KMS-11 (cell line): ENCODE measurements around the gene CD8B.
"Not testable (repeated sequence)": the region's sequence is repeated elsewhere in the genome, so short reads cannot be mapped to it uniquely, and the experiment has no call there.

Experiments
- H2AFZ ChIP-seq: fragments of 200-600 bp; sonication (generic); 2 replicates; pipeline ENCODE4 v1.6.1; 2016; ENCODE audit warnings: antibody characterized with exemption, mixed run types, low read depth
- H3K27ac ChIP-seq: fragments of 200-600 bp; sonication (generic); 2 replicates; pipeline ENCODE4 v1.6.1; 2016; ENCODE audit warnings: mild to moderate bottlenecking, mixed run types
- H3K27me3 ChIP-seq: fragments of 200-600 bp; sonication (generic); 2 replicates; pipeline ENCODE4 v1.6.1; 2017; ENCODE audit warnings: mild to moderate bottlenecking, low read depth, mixed run types, moderate library complexity; ENCODE audit not compliant: insufficient read depth
- H3K36me3 ChIP-seq: fragments of 200-600 bp; sonication (generic); 2 replicates; pipeline ENCODE4 v1.6.1; 2017; ENCODE audit warnings: mild to moderate bottlenecking, mixed run types; ENCODE audit not compliant: insufficient read depth
- H3K4me1 ChIP-seq: fragments of 200-600 bp; sonication (generic); 2 replicates; pipeline ENCODE4 v1.6.1; 2016; ENCODE audit warnings: mild to moderate bottlenecking, low read depth, mixed run types; ENCODE audit not compliant: poor library complexity, severe bottlenecking
- H3K4me2 ChIP-seq: fragments of 200-600 bp; sonication (generic); 2 replicates; pipeline ENCODE4 v1.7.0; 2016; ENCODE audit warnings: mild to moderate bottlenecking, mixed run types
- H3K4me3 ChIP-seq: fragments of 200-600 bp; sonication (generic); IDR thresholded peaks from 2 replicates; pipeline ENCODE4 v1.6.1; 2017; ENCODE audit warnings: low read depth, low read length, mixed read lengths; ENCODE audit not compliant: insufficient read depth
- H3K79me2 ChIP-seq: fragments of 200-600 bp; sonication (generic); 2 replicates; pipeline ENCODE4 v1.6.1; 2016; ENCODE audit warnings: low read depth, mixed run types; ENCODE audit not compliant: insufficient read depth
- H3K9ac ChIP-seq: fragments of 200-600 bp; sonication (generic); 2 replicates; pipeline ENCODE4 v1.6.1; 2016; ENCODE audit warnings: mild to moderate bottlenecking, mixed run types
- H4K20me1 ChIP-seq: fragments of 200-600 bp; sonication (generic); 2 replicates; pipeline ENCODE4 v1.6.1; 2016; ENCODE audit warnings: mild to moderate bottlenecking, mixed run types; ENCODE audit not compliant: insufficient read depth

The CD8B gene

DNA sequence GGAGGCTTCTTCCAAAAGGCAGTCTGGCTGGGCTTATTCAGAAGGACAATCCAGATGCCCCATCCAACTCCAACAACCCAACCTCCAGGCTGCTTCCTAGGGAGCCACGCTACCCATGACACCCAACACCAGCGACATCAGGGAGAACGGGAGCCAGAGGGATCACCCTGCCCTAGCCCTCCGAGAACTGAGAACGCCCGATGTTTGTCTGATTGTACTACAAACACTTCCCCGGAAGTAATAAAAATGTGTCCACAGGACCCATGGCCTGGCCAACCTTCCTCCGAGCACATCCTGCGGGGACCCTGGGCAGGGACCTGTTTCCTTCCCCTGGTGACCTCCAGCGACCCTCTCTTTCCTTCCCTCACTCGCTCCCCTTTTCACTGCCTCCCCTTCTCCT, 511 bp downstream of the CD8B start:
- not testable (repeated sequence) for H3K4me1 ChIP-seq, H4K20me1 ChIP-seq, H3K27ac ChIP-seq, H3K27me3 ChIP-seq, H3K36me3 ChIP-seq, H3K79me2 ChIP-seq, H3K4me2 ChIP-seq, H2AFZ ChIP-seq, H3K9ac ChIP-seq, H3K4me3 ChIP-seq

DNA sequence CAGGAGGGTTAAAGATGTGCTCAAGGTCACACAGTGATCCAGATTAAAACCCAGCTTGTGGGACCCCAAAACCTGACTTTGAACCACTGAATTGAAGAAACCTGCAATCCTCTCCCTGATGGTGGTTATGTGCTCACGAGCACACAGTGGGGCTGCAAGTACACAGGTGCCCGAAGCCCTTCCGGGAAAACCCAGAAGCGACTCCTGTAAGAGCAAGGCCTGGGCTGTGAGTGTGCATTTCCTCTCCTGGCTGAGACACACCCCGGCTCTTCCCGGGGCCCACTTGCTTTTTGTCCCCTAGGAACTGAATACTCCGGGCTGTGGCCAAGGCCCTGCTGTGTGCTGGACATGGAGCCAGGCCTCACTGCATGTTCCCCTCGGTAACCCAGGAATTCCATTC, 1.1 kb downstream of the CD8B start:
- not testable (repeated sequence) for H3K4me1 ChIP-seq, H3K27me3 ChIP-seq, H4K20me1 ChIP-seq, H3K9ac ChIP-seq, H3K79me2 ChIP-seq, H3K36me3 ChIP-seq, H2AFZ ChIP-seq, H3K27ac ChIP-seq, H3K4me3 ChIP-seq, H3K4me2 ChIP-seq

- H3K4me1 ChIP-seq, H2AFZ ChIP-seq, H4K20me1 ChIP-seq, H3K36me3 ChIP-seq, H3K4me2 ChIP-seq, H3K27ac ChIP-seq, H3K27me3 ChIP-seq, H3K9ac ChIP-seq, H3K79me2 ChIP-seq, H3K4me3 ChIP-seq: not testable (repeated sequence)
These were observed 4.0 kb downstream of the CD8B start for GRCh38 chr2:86857688-86858087.

GRCh38 chr2:86856498-86856897, 5.2 kb downstream of the CD8B start:
- not testable (repeated sequence) for H3K27ac ChIP-seq, H3K4me3 ChIP-seq, H3K79me2 ChIP-seq, H4K20me1 ChIP-seq, H3K9ac ChIP-seq, H3K4me1 ChIP-seq, H2AFZ ChIP-seq, H3K36me3 ChIP-seq, H3K4me2 ChIP-seq, H3K27me3 ChIP-seq

- H4K20me1 ChIP-seq, H3K79me2 ChIP-seq, H2AFZ ChIP-seq, H3K9ac ChIP-seq, H3K27ac ChIP-seq, H3K4me2 ChIP-seq, H3K27me3 ChIP-seq, H3K36me3 ChIP-seq, H3K4me3 ChIP-seq: not testable (repeated sequence)
- H3K4me1 ChIP-seq, result peaks cover 12% of the 10 kb centered on the region
These were observed 5.7 kb downstream of the CD8B start for GRCh38 chr2:86855981-86856380.

DNA sequence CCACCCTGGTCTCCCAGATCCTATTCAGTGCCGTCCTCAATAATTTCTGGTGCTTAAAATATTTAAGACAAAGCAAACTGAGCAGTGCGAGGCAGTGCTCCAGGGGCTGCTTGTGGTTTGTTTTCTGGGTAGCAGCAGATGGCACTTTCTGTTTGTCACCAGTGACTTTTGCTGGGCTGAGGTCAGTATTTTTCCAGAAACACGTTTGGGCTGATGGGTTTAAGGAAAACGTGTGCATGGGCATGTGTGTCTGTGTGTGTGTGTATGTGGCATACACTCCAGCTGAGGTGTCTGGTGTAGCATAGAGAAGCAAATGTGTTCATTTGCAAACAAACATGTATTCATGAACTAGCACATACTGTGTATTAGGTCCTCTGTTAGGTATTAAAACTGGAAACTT, 10.1 kb downstream of the CD8B start:
- H3K4me2 ChIP-seq, result peak overlapping the region; percentile 73; the same call in 1 of the 2 replicates
- not testable (repeated sequence) for H3K4me3 ChIP-seq, H3K79me2 ChIP-seq, H3K36me3 ChIP-seq, H3K27me3 ChIP-seq, H4K20me1 ChIP-seq
- H3K27ac ChIP-seq, result peak overlapping the region; percentile 40
- peaks cover 15% of the 10 kb centered on the region for H3K4me1 ChIP-seq
- H3K9ac ChIP-seq, result peak overlapping the region; percentile 19; the same call in 1 of the 2 replicates
- H2AFZ ChIP-seq, result peak overlapping the region; percentile 29

GRCh38 chr2:86842607-86843234, 19.0 kb downstream of the CD8B start:
- not testable (repeated sequence) for H4K20me1 ChIP-seq, H3K27me3 ChIP-seq, H3K79me2 ChIP-seq, H3K36me3 ChIP-seq, H3K4me2 ChIP-seq, H2AFZ ChIP-seq, H3K9ac ChIP-seq, H3K4me3 ChIP-seq
- Histone ChIP-seq H3K27ac (peak overlapping the region; percentile 20; the same call in 1 of the 2 replicates), H3K4me1 (peaks cover 36% of the 10 kb centered on the region)

- not testable (repeated sequence) for H3K4me2 ChIP-seq, H2AFZ ChIP-seq, H3K9ac ChIP-seq, H3K79me2 ChIP-seq, H3K36me3 ChIP-seq, H3K27me3 ChIP-seq, H4K20me1 ChIP-seq, H3K4me3 ChIP-seq, H3K27ac ChIP-seq
- H3K4me1 ChIP-seq, result peaks cover 36% of the 10 kb centered on the region
These were observed 20.4 kb downstream of the CD8B start for GRCh38 chr2:86841330-86841729.

DNA sequence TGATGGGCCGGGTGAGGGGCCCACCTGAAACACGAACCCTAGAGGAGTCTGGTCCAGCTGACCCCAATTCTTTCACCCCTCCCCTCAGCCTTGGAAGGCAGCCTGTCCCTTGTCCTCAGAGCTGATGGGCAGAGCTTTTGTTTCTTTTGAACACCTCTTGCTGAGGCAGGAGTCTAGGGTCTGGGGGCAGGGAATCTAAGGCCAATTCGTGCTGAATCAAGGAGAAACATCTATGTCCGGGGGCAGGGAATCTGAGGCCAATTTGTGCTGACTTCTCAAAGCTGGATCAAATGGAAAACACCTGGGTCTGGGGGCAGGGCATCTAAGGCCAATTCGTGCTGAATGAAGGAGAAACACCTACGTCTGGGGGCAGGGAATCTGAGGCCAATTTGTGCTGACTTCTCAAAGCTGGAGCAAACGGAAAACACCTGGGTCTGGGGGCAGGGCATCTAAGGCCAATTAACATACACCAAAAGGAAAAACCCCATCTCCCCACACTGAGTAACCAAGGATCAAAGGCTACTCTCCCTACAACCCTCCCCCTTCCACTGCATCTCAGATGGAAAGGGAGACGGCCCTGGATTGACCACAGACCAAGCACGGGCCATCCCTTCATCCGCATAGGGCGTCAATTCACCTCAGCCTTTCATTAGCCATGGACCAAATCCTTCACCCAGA, 21.7 kb downstream of the CD8B start:
- H3K36me3 ChIP-seq, H3K79me2 ChIP-seq, H3K27me3 ChIP-seq, H4K20me1 ChIP-seq, H3K4me3 ChIP-seq, H3K9ac ChIP-seq: not testable (repeated sequence)
- peaks cover 36% of the 10 kb centered on the region for H3K4me1 ChIP-seq
- H2AFZ ChIP-seq, result 0 out of 2 replicates have a peak overlapping the region, but pooled peaks have one; percentile 10
- H3K4me2 ChIP-seq, result peak overlapping the region; percentile 13; the same call in 1 of the 2 replicates
- peak overlapping the region; percentile 20; the same call in 1 of the 2 replicates for H3K27ac ChIP-seq

- peaks cover 36% of the 10 kb centered on the region for H3K4me1 ChIP-seq
- H3K36me3 ChIP-seq, H3K9ac ChIP-seq, H3K4me2 ChIP-seq, H3K79me2 ChIP-seq, H3K27me3 ChIP-seq, H3K4me3 ChIP-seq, H2AFZ ChIP-seq, H4K20me1 ChIP-seq: not testable (repeated sequence)
- peak overlapping the region; percentile 20; the same call in 1 of the 2 replicates for H3K27ac ChIP-seq
These were observed 22.2 kb downstream of the CD8B start for GRCh38 chr2:86839455-86839854.
